Liver (tissue), 9 donors: ENCODE measurements around the gene SDK2. TPM values are rescaled to one million over a fixed set of nuclear protein-coding genes. Genes with fewer than 3 reads are reported as not detected.

ENCODE experiments used
- DNase-seq: peaks from one replicate; pipeline ENCODE4 v3.0.0-alpha.2; 2017; ENCODE audit warnings: low spot score
- H3K27ac ChIP-seq, 2 donors: one replicate each; pipeline ENCODE4 v1.7.0; 2013; ENCODE audit warnings: inconsistent platforms in 2 of 2, low read length in 2 of 2, control low read depth in 1 of 2, low read depth in 1 of 2, mild to moderate bottlenecking in 1 of 2
- H3K27me3 ChIP-seq, 4 donors: one replicate each; pipeline versions ENCODE4 v1.6.1 to v1.7.0; 2013; ENCODE audit warnings: low read length in 3 of 4, inconsistent platforms in 1 of 4, mild to moderate bottlenecking in 1 of 4, moderate library complexity in 1 of 4; ENCODE audit not compliant: control insufficient read depth in 4 of 4, insufficient read depth in 4 of 4
- H3K36me3 ChIP-seq, 4 donors: one replicate each; pipeline versions ENCODE4 v1.6.1 to v1.7.0; 2013; ENCODE audit warnings: low read length in 3 of 4, mild to moderate bottlenecking in 3 of 4, low read depth in 1 of 4, moderate library complexity in 1 of 4; ENCODE audit not compliant: control insufficient read depth in 4 of 4, insufficient read depth in 3 of 4
- H3K4me1 ChIP-seq, 4 donors: one replicate each; pipeline versions ENCODE4 v1.6.1 to v1.7.0; 2013; ENCODE audit warnings: low read length in 3 of 4, mild to moderate bottlenecking in 3 of 4, moderate library complexity in 1 of 4; ENCODE audit not compliant: control insufficient read depth in 4 of 4, insufficient read depth in 4 of 4
- H3K4me3 ChIP-seq, 3 donors: one replicate each; pipeline versions ENCODE4 v1.6.1 to v1.7.0; 2013; ENCODE audit warnings: low read length in 3 of 3, control low read depth in 1 of 3, low read depth in 1 of 3, mild to moderate bottlenecking in 1 of 3
- H3K9ac ChIP-seq, 2 donors: one replicate each; pipeline ENCODE4 v1.7.0; 2013; ENCODE audit warnings: low read length in 2 of 2, mild to moderate bottlenecking in 2 of 2, moderate library complexity in 2 of 2, control low read depth in 1 of 2, low read depth in 1 of 2
- H3K9me3 ChIP-seq, 4 donors: one replicate each; pipeline versions ENCODE4 v1.6.1 to v1.7.0; 2013; ENCODE audit warnings: low read length in 3 of 4; ENCODE audit not compliant: control insufficient read depth in 4 of 4
- EGR1 ChIP-seq, 2 donors: IDR thresholded peaks; 2 replicates each; pipeline ENCODE4 v1.6.1; 2016 to 2018; ENCODE audit warnings: antibody characterized with exemption in 2 of 2, low read depth in 2 of 2
- FOXA1 ChIP-seq: IDR thresholded peaks from 2 replicates; pipeline ENCODE4 v1.6.1; 2016; ENCODE audit warnings: antibody characterized with exemption
- FOXA2 ChIP-seq: IDR thresholded peaks from 2 replicates; pipeline ENCODE4 v1.6.1; 2016; ENCODE audit warnings: antibody characterized with exemption
- GABPA ChIP-seq, 2 donors: IDR thresholded peaks in 1 of 2; conservative IDR thresholded peaks in 1 of 2; 2 replicates each; pipeline ENCODE4 v1.6.1; 2016; ENCODE audit warnings: antibody characterized with exemption in 2 of 2, mild to moderate bottlenecking in 1 of 2, moderate library complexity in 1 of 2
- HNF4A ChIP-seq, 2 donors: conservative IDR thresholded peaks; 2 replicates each; pipeline ENCODE4 v1.6.1; 2016; ENCODE audit warnings: antibody characterized with exemption in 2 of 2, mild to moderate bottlenecking in 2 of 2
- HNF4G ChIP-seq: IDR thresholded peaks from 2 replicates; pipeline ENCODE4 v1.6.1; 2016; ENCODE audit warnings: antibody characterized with exemption
- JUND ChIP-seq, 2 donors: IDR thresholded peaks; 2 replicates each; pipeline ENCODE4 v1.6.1; 2016; ENCODE audit warnings: antibody characterized with exemption in 2 of 2
- MAX ChIP-seq: IDR thresholded peaks from 2 replicates; pipeline ENCODE4 v1.6.1; 2016; ENCODE audit warnings: antibody characterized with exemption
- NR2F2 ChIP-seq: IDR thresholded peaks from 2 replicates; pipeline ENCODE4 v1.6.1; 2016; ENCODE audit warnings: antibody characterized with exemption
- RAD21 ChIP-seq, 2 donors: IDR thresholded peaks; 2 replicates each; pipeline ENCODE4 v1.6.1; 2016; ENCODE audit warnings: antibody characterized with exemption in 2 of 2, mild to moderate bottlenecking in 2 of 2
- SP1 ChIP-seq: IDR thresholded peaks from 2 replicates; pipeline ENCODE4 v1.6.1; 2018; ENCODE audit warnings: antibody characterized with exemption, mild to moderate bottlenecking
- TAF1 ChIP-seq: conservative IDR thresholded peaks from 2 replicates; pipeline ENCODE4 v1.6.1; 2016; ENCODE audit warnings: antibody characterized with exemption, mild to moderate bottlenecking
- YY1 ChIP-seq: IDR thresholded peaks from 2 replicates; pipeline ENCODE4 v1.6.1; 2016; ENCODE audit warnings: antibody characterized with exemption, mild to moderate bottlenecking
- WGBS: extraction: QIAGEN DNeasy Blood & Tissue Kit; methylation state at CpG from one replicate; pipeline ENCODE4 v1.1.7; 2013; 5-methylcytosine and 5-hydroxymethylcytosine counted together
- polyA plus RNA-seq, 2 donors: library from polyadenylated mRNA; stranded (reverse) in 1 of 2; unstranded in 1 of 2; fragments of 200-250 nt in 1 of 2; fragments of >200 nt in 1 of 2; fragmentation: Nextera tagmentation in 1 of 2; extraction: Ambion mirVana in 1 of 2; gene quantifications; one replicate each; pipeline versions ENCODE4 v1.2.1 to v1.2.3, GENCODE V29; 2013 to 2015
- total RNA-seq, 2 donors: library from RNA; depleted of rRNA; stranded (reverse); fragments of >200 nt; gene quantifications; one replicate each; pipeline ENCODE4 v1.2.3, GENCODE V29; 2014
- TF ChIP-seq, protein P1 (sequence below): fragments of 150-350 bp; IDR thresholded peaks from 2 replicates; pipeline ENCODE4 v1.5.1; 2017; ENCODE audit warnings: improper control_type of control experiment, low read depth, low read length; ENCODE audit not compliant: missing input control
- TF ChIP-seq, protein P2 (sequence below): IDR thresholded peaks from 2 replicates; pipeline ENCODE4 v1.6.1; 2016; ENCODE audit warnings: antibody characterized with exemption
- TF ChIP-seq, protein P3 (sequence below): IDR thresholded peaks from 2 replicates; pipeline ENCODE4 v1.6.1; 2016; ENCODE audit warnings: antibody characterized with exemption, mild to moderate bottlenecking
- donor health status: healthy.
- donor health status: healthy.
- donor health status: healthy.
- donor health status: healthy.
- donor health status: healthy.

The SDK2 gene
- total and polyA plus RNA-seq, 4 donors: 0.05 to 0.42 (median 0.10) TPM

- Histone ChIP-seq H3K4me1 (no peaks in the 10 kb centered on the region), H3K27me3 (peaks cover 0 to 2% (median 0%) of the 10 kb centered on the region in 4 donors), H3K9me3 (no peaks in the 10 kb centered on the region), H3K36me3 (no peaks in the 10 kb centered on the region), H3K27ac (no peak overlapping the region), H3K4me3 (no peak overlapping the region), H3K9ac (no peak overlapping the region)
- no peak for TF ChIP-seq MAX
- 80% methylated on average over 9 of the region's 9 CpGs for WGBS
- no peak for DNase-seq
Observed at GRCh38 chr17:73582821-73583220, 61.4 kb downstream of the SDK2 start.

- Histone ChIP-seq H3K36me3 (no peaks in the 10 kb centered on the region), H3K4me3 (no peak overlapping the region), H3K9ac (no peak overlapping the region), H3K27ac (no peak overlapping the region), H3K27me3 (peaks cover 0 to 2% (median 0%) of the 10 kb centered on the region in 4 donors), H3K9me3 (no peaks in the 10 kb centered on the region), H3K4me1 (no peaks in the 10 kb centered on the region)
- TF ChIP-seq HNF4A (conservative IDR thresholded peaks at IDR 0.05) (no peak), NR2F2 (no peak), RAD21 (IDR thresholded peaks at IDR 0.05) (no peak), YY1 (no peak), HNF4G (no peak), JUND (IDR thresholded peaks at IDR 0.05) (no peak), GABPA (IDR thresholded peaks at IDR 0.05 in 1 of 2, conservative IDR thresholded peaks at IDR 0.05 in 1 of 2) (no peak), FOXA1 (no peak), FOXA2 (no peak), MAX (no peak), TAF1 (no peak)
- TF ChIP-seq, protein P1, sequence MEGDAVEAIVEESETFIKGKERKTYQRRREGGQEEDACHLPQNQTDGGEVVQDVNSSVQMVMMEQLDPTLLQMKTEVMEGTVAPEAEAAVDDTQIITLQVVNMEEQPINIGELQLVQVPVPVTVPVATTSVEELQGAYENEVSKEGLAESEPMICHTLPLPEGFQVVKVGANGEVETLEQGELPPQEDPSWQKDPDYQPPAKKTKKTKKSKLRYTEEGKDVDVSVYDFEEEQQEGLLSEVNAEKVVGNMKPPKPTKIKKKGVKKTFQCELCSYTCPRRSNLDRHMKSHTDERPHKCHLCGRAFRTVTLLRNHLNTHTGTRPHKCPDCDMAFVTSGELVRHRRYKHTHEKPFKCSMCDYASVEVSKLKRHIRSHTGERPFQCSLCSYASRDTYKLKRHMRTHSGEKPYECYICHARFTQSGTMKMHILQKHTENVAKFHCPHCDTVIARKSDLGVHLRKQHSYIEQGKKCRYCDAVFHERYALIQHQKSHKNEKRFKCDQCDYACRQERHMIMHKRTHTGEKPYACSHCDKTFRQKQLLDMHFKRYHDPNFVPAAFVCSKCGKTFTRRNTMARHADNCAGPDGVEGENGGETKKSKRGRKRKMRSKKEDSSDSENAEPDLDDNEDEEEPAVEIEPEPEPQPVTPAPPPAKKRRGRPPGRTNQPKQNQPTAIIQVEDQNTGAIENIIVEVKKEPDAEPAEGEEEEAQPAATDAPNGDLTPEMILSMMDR: no peak
- TF ChIP-seq, protein P2, sequence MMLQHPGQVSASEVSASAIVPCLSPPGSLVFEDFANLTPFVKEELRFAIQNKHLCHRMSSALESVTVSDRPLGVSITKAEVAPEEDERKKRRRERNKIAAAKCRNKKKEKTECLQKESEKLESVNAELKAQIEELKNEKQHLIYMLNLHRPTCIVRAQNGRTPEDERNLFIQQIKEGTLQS: no peak
- no peak for DNase-seq
- WGBS: 45% methylated on average over 6 of the region's 6 CpGs
Observed at GRCh38 chr17:73582359-73582758, 61.9 kb downstream of the SDK2 start.

GRCh38 chr17:73581379-73581778, 62.9 kb downstream of the SDK2 start:
- H3K27me3 ChIP-seq: no peaks in the 10 kb centered on the region
- H3K4me3 ChIP-seq: no peak overlapping the region
- no peaks in the 10 kb centered on the region for H3K4me1 ChIP-seq
- no peak overlapping the region for H3K9ac ChIP-seq
- WGBS: 88% methylated on average over 7 of the region's 7 CpGs
- H3K36me3 ChIP-seq: no peaks in the 10 kb centered on the region
- TF ChIP-seq SP1 (no peak), HNF4G (no peak), MAX (no peak), TAF1 (no peak), EGR1 (IDR thresholded peaks at IDR 0.05; ENCODE audit: low read depth in 2 of 2) (no peak), FOXA1 (no peak), FOXA2 (no peak), HNF4A (conservative IDR thresholded peaks at IDR 0.05) (no peak), GABPA (IDR thresholded peaks at IDR 0.05 in 1 of 2, conservative IDR thresholded peaks at IDR 0.05 in 1 of 2) (no peak), NR2F2 (no peak), YY1 (no peak)
- TF ChIP-seq, protein P3, sequence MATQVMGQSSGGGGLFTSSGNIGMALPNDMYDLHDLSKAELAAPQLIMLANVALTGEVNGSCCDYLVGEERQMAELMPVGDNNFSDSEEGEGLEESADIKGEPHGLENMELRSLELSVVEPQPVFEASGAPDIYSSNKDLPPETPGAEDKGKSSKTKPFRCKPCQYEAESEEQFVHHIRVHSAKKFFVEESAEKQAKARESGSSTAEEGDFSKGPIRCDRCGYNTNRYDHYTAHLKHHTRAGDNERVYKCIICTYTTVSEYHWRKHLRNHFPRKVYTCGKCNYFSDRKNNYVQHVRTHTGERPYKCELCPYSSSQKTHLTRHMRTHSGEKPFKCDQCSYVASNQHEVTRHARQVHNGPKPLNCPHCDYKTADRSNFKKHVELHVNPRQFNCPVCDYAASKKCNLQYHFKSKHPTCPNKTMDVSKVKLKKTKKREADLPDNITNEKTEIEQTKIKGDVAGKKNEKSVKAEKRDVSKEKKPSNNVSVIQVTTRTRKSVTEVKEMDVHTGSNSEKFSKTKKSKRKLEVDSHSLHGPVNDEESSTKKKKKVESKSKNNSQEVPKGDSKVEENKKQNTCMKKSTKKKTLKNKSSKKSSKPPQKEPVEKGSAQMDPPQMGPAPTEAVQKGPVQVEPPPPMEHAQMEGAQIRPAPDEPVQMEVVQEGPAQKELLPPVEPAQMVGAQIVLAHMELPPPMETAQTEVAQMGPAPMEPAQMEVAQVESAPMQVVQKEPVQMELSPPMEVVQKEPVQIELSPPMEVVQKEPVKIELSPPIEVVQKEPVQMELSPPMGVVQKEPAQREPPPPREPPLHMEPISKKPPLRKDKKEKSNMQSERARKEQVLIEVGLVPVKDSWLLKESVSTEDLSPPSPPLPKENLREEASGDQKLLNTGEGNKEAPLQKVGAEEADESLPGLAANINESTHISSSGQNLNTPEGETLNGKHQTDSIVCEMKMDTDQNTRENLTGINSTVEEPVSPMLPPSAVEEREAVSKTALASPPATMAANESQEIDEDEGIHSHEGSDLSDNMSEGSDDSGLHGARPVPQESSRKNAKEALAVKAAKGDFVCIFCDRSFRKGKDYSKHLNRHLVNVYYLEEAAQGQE: no peak
- TF ChIP-seq, protein P1: no peak
- TF ChIP-seq, protein P2: no peak
- no peak overlapping the region for H3K27ac ChIP-seq
- DNase-seq: no peak
- no peaks in the 10 kb centered on the region for H3K9me3 ChIP-seq
